ENCODE results near the gene CTRB2.
"Not testable (repeated sequence)": the region's sequence is repeated elsewhere in the genome, so short reads cannot be mapped to it uniquely, and the experiment has no call there.

Gene CTRB2

GRCh38 chr16:75241955-75242354 is 35.0 kb upstream of the CTRB2 start:
- no peak for DNase-seq

GRCh38 chr16:75241412-75241811 is 34.5 kb upstream of the CTRB2 start:
- DNase-seq: no peak

DNA sequence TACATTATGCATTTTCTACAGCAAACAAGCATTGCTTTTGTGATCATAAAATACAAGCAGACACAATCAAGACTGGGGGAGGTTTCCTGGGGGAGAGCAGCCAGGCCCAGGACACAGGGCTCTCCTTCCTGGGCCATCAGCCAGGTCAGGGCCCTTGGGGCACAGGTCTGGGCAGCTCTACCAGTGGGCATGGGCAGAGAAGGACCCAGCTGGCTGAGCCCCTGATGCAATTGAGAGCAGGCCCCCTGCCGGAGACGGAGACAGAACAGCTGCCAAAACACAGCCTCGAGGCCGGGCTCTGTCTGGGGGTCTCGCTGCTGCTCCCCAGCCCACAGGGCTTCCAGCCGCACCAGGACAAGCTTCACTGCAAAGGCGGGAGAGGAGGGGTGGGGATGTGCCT is 33.7 kb upstream of the CTRB2 start:
- not testable (repeated sequence) for DNase-seq

DNA sequence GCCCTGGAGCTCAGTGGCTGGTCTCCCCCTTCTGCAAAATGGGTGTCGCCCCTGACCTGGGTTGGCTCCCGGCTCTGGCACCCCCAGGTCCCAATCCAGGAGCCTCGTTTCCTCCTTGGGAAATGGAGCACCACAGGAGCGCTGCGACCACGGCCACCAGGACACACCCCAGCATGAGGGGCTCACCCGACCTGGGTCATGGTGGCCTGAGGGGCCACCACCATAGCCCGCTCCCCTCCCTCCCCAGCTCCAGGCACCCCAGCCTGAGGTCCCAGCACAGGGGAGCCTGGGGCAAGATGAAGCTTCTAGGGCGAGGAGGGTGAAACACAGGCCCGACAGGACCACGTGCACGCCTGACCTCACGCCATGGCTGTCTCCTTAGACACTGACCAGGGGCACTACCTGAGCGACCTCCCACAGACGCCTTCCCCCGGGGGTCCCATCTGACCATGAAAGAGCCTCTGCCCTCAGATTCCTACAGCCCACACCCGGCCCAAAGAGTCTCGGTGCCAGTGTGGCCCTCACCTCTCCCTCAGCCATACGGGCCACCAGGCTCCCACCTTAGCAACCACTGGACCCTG is 32.7 kb upstream of the CTRB2 start:
- DNase-seq: no peak

- no peak for DNase-seq
These were observed 32.0 kb upstream of the CTRB2 start for GRCh38 chr16:75238853-75239541.

GRCh38 chr16:75238132-75238852 is 31.3 kb upstream of the CTRB2 start:
- DNase-seq: no peak

DNA sequence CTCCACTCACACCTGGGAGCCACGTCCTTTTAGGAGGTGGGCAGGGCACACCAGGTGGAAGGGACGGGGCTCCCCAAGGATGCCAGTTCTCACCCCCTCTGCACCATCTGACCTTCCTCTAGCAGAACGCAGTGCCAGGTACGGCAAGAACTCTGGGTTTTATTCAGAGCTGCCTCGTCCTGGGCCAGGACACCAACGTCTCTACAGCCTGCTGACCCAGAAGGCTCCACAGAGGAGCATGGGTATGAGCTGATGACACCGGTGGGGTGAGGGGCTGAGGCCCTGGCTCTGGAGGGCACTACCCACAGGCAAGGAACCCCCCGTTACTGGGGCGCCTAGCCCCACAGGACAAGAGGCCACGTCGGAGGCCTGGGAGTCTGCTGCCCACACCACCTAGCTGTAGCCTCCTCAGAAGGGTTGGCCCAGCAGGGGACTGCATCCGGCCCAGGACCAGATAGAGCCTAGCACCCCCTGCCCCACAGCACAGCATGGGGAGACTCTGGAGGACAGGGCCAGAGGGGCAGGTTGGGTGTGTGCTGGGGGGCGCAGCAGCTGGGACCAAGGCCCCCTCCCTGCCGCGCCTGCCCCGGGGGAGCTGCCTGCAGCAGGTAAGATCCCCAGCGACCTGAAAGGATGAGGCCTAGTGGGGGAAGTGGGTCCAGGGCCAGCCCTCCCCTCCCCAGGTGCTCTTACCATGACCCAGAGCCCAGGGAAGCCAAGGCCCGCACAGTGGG is 30.6 kb upstream of the CTRB2 start:
- DNase-seq: no peak

DNA sequence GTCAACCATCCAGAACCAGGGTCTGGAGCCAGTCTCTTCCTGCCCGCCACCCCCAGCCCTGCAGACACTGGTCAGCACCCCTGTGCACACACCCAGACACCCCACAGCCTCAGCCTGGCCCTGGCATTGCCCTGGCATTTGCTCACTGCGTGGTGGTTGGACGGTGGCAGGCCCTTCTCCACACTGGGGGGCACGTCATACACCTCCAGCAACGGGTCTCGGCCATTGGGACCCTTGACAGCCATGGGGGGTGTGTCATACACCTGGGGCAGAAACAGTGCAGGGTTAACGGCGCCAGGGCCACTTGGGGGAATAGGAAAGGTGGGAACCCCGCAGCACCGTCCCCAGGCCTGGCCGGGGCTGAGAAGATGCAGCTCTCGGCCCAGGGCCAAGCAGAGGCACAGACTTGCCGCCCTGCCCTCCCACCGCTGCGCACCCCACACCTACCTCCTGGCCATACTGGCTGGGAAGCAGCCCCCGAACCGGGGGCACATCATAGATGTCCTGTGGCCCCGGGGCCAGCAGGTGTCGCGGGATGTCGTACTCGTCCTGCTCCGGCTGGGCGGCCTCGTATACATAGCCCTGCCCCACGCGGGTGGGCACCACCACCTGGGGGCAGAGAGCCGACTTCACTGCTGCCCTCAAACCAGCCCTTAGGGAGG is 29.9 kb upstream of the CTRB2 start:
- DNase-seq: no peak

GRCh38 chr16:75236232-75236631 is 29.3 kb upstream of the CTRB2 start:
- no peak for DNase-seq

DNA sequence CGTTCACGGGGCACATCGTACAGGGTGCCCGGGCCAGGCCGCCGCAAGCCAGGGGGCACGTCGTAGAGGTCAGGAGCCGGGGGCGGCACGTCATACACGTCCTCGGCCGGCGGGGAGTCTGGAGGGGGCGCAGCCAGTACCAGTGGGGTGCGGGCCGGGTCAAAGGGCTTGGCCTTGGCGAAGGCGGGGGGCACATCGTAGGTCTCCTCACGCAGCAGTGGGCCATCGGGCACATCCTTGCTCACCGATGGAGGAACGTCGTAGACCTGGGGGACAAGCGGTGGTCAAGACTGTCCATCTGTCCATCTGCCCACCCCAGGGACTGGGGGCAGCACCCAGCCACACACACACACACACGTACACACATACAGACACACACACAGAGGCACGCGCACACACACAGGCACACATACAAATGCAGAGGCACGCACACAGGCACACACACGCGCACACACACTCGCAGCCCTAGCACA is 28.8 kb upstream of the CTRB2 start:
- no peak for DNase-seq

DNA sequence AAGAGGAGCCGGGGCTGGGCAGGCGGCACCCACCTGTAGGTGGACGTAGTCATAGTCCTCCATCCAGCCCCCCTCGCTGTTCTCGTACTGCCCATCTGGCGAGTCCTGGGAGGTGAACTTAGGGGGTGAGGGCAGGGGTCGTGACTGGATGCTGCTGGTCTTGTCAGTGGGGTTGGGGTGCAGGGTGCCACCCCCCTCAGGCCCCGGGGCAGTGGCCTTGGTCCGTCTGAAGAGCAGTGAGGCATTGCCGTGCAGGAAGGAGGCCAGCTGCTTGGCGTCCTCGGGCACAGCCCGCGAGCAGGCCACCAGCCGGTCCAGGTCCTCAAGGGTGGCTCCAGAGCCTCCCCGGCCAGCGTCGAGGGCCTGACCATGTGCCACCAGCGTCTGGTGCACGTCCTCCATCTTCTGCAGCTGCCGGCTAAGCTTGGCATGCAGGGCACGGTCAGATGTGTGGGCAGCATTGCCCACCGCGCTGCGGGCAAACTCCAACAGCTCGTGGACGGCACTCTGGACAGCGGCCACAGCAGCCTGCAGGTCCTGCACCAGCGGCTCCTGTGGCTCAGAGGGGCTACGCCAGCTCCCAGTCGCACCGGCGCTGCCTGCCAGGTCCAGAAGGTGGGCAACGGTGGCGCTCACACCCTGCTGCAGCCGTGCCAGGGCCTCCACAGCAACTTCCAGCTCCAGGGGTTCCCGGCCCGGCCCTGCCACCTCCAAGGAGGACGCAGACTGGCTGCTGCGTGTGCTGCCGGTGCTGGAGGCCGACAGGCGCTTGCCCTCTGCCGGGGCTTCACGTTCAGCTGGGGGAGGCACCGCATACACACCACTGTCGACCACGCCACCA is 28.1 kb upstream of the CTRB2 start:
- DNase-seq: no peak

DNA sequence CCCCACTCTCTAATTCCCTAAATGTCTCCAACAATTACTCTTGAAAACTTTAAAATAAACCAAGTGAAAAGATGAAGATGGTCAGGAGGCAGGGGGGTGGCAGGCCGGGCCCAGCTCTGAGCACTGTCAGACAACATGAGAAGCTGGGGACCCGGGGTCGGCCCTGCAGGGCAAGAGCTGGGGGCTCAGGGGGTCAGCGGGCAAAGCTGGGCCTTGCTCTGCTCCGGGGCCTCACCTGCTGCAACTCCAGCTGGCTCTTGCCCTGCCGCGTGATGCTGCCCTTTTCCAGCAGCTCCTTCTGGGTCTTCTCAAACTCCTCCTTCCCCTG is 26.6 kb upstream of the CTRB2 start:
- DNase-seq: no peak

- DNase-seq: no peak
These were observed 24.6 kb upstream of the CTRB2 start for GRCh38 chr16:75231570-75231969.

- DNase-seq: no peak
These were observed 23.6 kb upstream of the CTRB2 start for GRCh38 chr16:75230471-75231110.

DNA sequence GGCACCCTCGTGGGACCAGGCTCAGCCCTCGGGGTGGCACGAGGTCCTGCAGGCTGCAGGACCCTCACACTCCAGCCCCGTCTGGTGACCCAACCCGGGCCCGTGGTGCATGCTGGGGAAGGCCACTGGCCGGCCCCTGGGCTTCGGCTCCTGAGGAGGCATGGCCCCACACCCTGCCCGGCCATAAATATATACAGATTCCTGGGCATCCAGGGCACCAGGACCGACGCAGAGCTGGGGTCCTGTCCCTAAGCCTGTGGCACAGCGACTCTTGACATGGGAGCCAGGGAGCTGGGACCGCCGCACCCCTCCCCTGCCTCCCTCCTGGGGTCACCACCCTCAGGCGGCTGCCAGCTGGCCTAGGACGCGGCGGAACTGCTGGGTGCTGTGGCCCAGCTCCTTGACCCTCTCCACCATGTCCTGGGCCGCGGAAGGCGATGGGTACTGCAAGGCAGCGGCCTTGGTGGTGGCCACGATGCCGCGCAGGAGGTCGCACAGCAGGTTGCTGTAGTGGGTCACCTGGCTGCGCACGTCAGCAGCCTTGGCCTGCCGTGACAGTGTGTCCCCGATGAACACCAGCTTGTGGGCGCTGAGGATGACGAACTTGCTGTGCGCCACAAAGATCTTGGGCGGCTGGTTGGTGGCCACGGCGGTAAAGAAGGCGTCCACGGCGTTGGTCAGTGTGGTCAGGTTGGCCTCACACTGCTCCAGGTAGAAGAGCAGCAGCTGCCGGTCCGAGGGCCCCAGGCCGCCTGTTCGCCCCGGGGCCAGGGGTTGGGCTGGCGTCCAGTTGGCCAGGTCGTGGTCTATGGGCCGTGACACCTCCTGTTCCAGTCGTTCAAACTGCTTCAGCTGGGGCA is 22.4 kb upstream of the CTRB2 start:
- no peak for DNase-seq

GRCh38 chr16:75228143-75228976 is 21.4 kb upstream of the CTRB2 start:
- DNase-seq: no peak

GRCh38 chr16:75227361-75228142 is 20.6 kb upstream of the CTRB2 start:
- no peak for DNase-seq

DNA sequence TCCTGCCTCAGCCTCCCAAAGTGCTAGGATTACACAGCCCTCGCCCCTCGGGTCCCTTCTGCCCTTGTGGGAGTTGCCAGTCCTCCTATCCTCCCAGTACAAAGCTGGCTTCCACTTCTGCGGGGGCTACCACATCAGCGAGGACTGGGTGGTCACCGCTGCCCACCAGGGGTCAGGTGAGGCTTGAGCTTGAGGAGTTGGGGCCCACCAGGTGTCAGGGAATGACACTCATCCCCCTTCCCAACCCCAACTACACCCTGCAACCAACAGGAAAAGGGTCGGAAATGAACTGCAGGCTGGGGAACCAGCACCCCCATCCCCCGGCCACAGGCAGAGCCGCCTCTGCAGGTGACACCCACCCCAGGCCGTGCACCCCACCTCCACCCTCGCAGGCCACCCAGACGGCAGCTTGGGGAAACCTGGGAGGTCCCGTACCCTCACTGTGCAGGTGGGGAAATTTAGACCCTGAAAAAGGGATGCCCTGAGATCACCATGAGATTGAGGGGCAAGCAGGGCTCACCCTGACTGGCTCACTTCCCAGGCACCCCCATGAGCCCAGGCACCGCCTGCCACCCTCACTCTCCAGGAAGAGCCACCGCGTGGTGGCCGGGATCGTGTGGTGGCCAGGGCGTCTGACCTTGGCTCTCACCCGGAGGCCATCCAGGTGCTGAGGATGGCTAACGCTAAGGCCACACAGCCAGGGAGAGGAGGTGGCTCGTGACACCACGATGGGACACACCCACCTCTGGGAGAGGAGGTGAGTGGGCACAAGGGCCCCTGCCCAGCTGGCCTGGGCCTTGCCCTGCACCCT is 19.8 kb upstream of the CTRB2 start:
- DNase-seq: no peak

Data from CD4-positive, alpha-beta T cell treated with Interleukin-15 for 1 hour (primary cell).